Esophagus (tissue), 2 donors: ENCODE measurements around the gene GPRC5B. TPM values are rescaled to one million over a fixed set of nuclear protein-coding genes. Genes with fewer than 3 reads are reported as not detected.

Experiments
- H3K27ac ChIP-seq, 2 donors: one replicate each; pipeline ENCODE4 v1.5.1; 2013; ENCODE audit warnings: low read depth in 2 of 2, mild to moderate bottlenecking in 2 of 2, inconsistent platforms in 1 of 2, low read length in 1 of 2, moderate library complexity in 1 of 2
- H3K27me3 ChIP-seq, 2 donors: one replicate each; pipeline ENCODE4 v1.6.1; 2013; ENCODE audit warnings: low read length in 2 of 2, control low read depth in 1 of 2, mild to moderate bottlenecking in 1 of 2; ENCODE audit not compliant: insufficient read depth in 2 of 2, control insufficient read depth in 1 of 2
- H3K36me3 ChIP-seq, 2 donors: one replicate each; pipeline ENCODE4 v1.6.1; 2013; ENCODE audit warnings: low read length in 1 of 2; ENCODE audit not compliant: control insufficient read depth in 2 of 2, insufficient read depth in 2 of 2
- H3K4me1 ChIP-seq, 2 donors: one replicate each; pipeline ENCODE4 v1.6.1; 2013; ENCODE audit warnings: low read length in 1 of 2; ENCODE audit not compliant: control insufficient read depth in 2 of 2, insufficient read depth in 2 of 2
- H3K4me3 ChIP-seq, 2 donors: one replicate each; pipeline ENCODE4 v1.5.1; 2013; ENCODE audit warnings: low read length in 2 of 2, mild to moderate bottlenecking in 2 of 2, low read depth in 1 of 2, moderate library complexity in 1 of 2
- H3K9me3 ChIP-seq, 2 donors: one replicate each; pipeline ENCODE4 v1.6.1; 2013; ENCODE audit warnings: mild to moderate bottlenecking in 2 of 2, low read depth in 1 of 2, low read length in 1 of 2, moderate library complexity in 1 of 2; ENCODE audit not compliant: control insufficient read depth in 2 of 2, insufficient read depth in 1 of 2
- WGBS, 2 donors: extraction: QIAGEN DNeasy Blood & Tissue Kit; methylation state at CpG; one replicate each; pipeline ENCODE4 v1.1.7; 2013; 5-methylcytosine and 5-hydroxymethylcytosine counted together
- polyA plus RNA-seq, 2 donors: library from polyadenylated mRNA; stranded (reverse); fragments of 200-250 nt; gene quantifications; one replicate each; pipeline ENCODE4 v1.2.3, GENCODE V29; 2013
- donor health status: healthy with polysubstance abuse.
- donor health status: Bipolar disorder and iron deficiency.

Gene GPRC5B
- polyA plus RNA-seq, 2 donors: 3.6 to 4.2 TPM

DNA sequence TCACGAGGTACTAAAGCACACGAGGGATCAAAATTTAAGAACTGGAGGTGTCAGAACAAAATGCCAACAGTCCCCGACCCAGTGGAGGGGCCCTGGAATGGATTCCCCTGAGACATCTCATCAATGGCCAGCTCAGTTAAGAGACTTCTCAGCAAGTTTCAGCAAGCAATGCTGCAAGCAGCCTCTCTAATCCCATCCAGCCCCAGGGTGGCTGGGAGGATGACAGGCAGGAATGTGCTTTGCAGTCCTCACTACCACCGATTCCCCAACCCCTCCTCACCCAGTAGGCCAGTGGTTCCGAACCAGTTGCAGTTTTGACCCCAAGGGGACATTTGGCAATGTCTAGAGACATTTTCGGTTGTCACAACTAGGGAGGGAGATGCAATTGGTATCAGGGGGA is 8.7 kb downstream of the GPRC5B start:
- H3K4me3 ChIP-seq: no peak overlapping the region
- H3K9me3 ChIP-seq: no peaks in the 10 kb centered on the region
- peaks cover 0 to 20% of the 10 kb centered on the region in 2 donors for H3K4me1 ChIP-seq
- H3K27me3 ChIP-seq: no peaks in the 10 kb centered on the region
- 54 to 74% methylated on average over 6 of the region's 6 CpGs for WGBS, 2 donors
- H3K36me3 ChIP-seq: peaks cover 0 to 11% of the 10 kb centered on the region in 2 donors
- no peak overlapping the region for H3K27ac ChIP-seq

DNA sequence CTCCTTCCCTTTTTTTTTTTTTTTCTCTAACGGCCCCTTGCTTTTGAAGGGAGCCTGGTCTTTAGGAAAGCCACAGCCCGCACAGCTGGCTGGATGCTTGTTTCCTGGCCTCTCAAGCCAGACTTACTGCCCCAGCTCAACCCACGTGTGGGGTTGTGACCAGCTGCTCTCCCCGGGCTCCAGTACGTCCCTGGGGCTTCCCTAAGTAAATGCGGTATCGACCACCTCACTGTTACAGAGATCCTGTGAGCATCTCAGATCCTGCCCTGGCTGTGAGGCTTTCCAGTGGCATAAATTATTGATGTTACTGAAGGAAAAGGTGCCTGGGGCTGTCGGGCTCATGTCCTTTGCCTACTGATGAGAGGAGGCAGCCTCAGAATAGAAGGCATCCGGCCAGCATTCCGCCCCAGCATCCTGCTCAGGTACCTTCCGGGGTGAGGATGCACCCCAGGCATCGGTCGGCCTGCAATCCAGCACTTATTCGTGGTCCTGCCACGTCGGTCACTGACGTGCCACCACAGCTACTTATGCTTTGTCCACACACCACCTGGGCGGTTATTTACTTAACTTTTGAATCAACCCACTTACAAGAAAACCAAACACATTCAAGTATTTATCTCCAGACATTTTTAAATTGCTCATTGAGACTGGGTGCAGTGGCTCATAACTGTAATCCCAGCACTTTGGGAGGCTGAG is 9.6 kb downstream of the GPRC5B start:
- Histone ChIP-seq H3K4me3 (no peak overlapping the region), H3K27me3 (no peaks in the 10 kb centered on the region), H3K36me3 (peaks cover 0 to 11% of the 10 kb centered on the region in 2 donors), H3K4me1 (peaks cover 0 to 18% of the 10 kb centered on the region in 2 donors), H3K27ac (no peak overlapping the region), H3K9me3 (no peaks in the 10 kb centered on the region)
- WGBS, 2 donors: 67 to 72% methylated on average over 18 of the region's 18 CpGs

DNA sequence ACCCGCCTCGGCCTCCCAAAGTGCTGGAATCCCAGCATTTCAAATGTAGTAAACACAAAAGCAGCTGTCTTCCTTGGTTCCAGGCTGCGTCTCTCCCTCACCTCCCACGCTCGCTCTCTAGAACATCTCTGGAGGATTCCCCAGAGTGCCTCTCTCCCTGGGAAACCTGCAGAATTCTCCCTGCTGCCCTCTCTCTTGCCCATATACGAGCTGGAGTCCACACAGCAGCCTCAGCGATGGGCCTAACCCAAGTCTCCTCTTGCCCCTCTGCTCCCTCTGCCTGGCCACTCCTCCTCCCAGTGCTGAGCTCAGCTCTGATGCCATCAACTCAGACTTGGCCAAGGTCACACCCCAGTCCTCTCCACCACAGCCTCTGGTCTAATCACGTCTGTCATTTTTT is 10.6 kb downstream of the GPRC5B start:
- Histone ChIP-seq H3K4me1 (peaks cover 0 to 15% of the 10 kb centered on the region in 2 donors), H3K27me3 (no peaks in the 10 kb centered on the region), H3K9me3 (no peaks in the 10 kb centered on the region), H3K27ac (no peak overlapping the region), H3K36me3 (peaks cover 3 to 11% of the 10 kb centered on the region in 2 donors), H3K4me3 (no peak overlapping the region)
- WGBS, 2 donors: 71 to 79% methylated on average over 8 of the region's 8 CpGs

DNA sequence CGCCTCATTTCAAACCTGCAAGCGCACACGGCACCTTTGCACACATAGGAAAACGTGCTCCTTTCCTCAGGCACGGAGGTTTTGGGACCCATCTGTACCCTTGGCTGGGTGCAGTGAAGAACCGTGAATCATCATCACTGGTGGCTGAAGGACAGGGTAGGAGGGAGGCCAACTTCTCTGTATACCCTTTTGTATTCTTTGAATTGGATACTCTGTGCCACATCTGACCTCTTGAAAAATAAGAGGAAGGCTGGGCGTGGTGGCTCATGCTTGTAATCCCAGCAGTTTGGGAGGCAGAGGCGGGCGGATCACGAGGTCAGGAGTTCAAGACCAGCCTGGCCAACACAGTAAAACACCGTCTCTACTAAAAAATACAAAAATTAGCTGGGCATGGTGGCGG is 11.7 kb downstream of the GPRC5B start:
- no peak overlapping the region for H3K27ac ChIP-seq
- peaks cover 3 to 11% of the 10 kb centered on the region in 2 donors for H3K36me3 ChIP-seq
- 84 to 87% methylated on average over 12 of the region's 12 CpGs for WGBS, 2 donors

DNA sequence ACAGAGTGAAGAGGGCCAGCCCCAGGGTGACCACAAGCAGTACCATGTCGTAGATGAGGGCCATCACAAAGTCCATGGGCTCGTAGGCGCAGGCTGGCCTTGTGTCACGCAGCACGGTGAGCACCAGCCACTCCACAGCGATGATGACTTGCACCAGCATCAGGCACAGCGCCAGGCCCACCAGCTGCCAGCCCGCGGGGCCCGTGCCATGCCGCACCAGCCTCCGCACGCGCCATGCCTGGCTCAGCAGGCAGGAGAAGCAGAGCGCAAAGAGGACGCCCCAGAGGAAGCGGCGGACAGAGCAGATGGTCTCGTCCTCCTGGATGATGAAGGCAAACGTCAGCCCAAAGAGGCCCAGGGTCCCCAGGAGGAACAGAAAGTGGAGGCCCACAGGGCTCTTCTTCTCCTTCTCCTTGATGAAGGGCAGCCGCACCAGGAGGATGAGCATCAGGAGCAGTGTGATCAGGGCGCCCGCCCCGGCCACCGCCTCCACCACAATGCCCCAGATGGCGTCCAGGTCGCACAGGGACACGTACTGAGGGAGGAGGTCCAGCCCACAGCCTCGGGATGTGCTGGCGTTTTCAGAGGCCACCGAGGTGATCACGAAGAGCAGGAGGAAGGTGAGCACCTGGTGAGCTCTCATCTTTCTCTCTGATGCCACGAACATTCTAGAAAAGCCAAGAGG is 12.3 kb downstream of the GPRC5B start:
- no peak overlapping the region for H3K4me3 ChIP-seq
- H3K4me1 ChIP-seq: peaks cover 0 to 13% of the 10 kb centered on the region in 2 donors
- peaks cover 3 to 11% of the 10 kb centered on the region in 2 donors for H3K36me3 ChIP-seq
- 96% methylated on average over 33 of the region's 33 CpGs for WGBS, 2 donors
- no peaks in the 10 kb centered on the region for H3K9me3 ChIP-seq
- no peaks in the 10 kb centered on the region for H3K27me3 ChIP-seq
- no peak overlapping the region for H3K27ac ChIP-seq

More for the DNA sequence above, 11.7 kb downstream of the GPRC5B start:
- peaks cover 0 to 13% of the 10 kb centered on the region in 2 donors for H3K4me1 ChIP-seq
- no peaks in the 10 kb centered on the region for H3K27me3 ChIP-seq
- no peaks in the 10 kb centered on the region for H3K9me3 ChIP-seq
- no peak overlapping the region for H3K4me3 ChIP-seq

DNA sequence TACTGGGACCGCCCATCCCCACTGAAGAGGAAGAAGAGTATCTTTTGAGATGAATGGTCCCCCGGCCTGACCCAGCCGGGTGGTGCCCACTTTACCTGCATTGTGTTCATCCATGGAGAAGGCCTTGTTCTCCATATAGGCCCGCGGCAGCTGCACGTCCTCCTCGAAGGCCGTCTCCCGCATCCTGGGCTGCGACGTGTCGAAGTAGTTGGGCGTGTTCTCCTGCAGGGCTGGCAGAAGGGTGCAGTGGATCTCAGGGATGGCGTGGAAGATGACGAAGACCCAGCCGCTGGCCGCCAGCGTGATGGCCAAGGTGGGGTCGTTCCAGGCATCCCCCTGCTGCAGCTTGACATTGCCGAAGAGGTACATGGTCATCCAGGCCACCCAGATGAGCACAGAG is 12.9 kb downstream of the GPRC5B start:
- H3K27ac ChIP-seq: no peak overlapping the region
- peaks cover 3 to 11% of the 10 kb centered on the region in 2 donors for H3K36me3 ChIP-seq
- H3K9me3 ChIP-seq: no peaks in the 10 kb centered on the region
- 92 to 93% methylated on average over 20 of the region's 20 CpGs for WGBS, 2 donors
- peaks cover 0 to 13% of the 10 kb centered on the region in 2 donors for H3K4me1 ChIP-seq
- H3K27me3 ChIP-seq: no peaks in the 10 kb centered on the region
- no peak overlapping the region for H3K4me3 ChIP-seq

DNA sequence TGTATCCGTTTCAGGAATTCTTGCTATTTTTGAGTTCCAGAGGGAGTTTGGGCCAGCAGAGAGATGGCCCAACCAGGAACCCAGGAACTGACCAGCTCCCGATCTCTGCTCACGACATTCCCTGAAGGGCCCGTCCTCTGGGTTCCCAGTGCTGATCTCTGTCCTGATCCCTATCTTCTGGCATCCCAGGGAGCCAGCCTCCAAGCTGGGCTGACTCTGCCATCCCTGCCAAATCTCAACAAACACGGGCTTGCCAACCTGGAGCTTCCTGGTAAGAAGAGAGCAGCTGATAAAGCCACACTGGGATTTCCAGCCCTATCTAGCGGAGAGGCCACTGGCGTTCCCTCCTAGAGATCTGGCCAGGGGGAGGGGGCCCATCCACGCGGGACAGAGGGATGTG is 16.2 kb downstream of the GPRC5B start:
- Histone ChIP-seq H3K27ac (no peak overlapping the region), H3K4me1 (no peaks in the 10 kb centered on the region), H3K36me3 (peaks cover 3 to 11% of the 10 kb centered on the region in 2 donors), H3K4me3 (no peak overlapping the region), H3K9me3 (no peaks in the 10 kb centered on the region), H3K27me3 (no peaks in the 10 kb centered on the region)
- 69 to 81% methylated on average over 9 of the region's 9 CpGs for WGBS, 2 donors

DNA sequence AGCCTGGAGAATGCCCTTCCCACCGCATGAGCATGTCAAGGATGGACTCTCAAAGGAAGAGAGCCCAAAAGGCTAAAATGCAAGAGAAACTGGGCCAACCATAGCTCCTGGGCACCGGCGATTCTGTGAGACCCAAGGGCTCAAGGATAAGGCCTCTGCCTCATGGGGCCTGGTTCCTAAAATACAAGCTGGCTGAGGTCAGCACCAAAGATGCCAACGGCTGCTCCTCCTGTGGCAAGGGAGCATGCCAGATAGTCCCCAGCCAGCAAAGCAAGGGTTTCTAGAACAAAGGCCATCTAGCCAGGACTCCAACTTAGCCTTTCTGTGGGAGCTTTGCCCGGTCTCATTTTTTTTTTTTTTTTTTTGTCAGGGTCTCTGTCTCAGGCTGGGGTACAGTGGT is 20.1 kb downstream of the GPRC5B start:
- Histone ChIP-seq H3K27me3 (no peaks in the 10 kb centered on the region), H3K4me1 (no peaks in the 10 kb centered on the region), H3K4me3 (no peak overlapping the region), H3K36me3 (peaks cover 3 to 5% of the 10 kb centered on the region in 2 donors), H3K9me3 (no peaks in the 10 kb centered on the region), H3K27ac (no peak overlapping the region)
- 88 to 89% methylated on average over 5 of the region's 5 CpGs for WGBS, 2 donors

DNA sequence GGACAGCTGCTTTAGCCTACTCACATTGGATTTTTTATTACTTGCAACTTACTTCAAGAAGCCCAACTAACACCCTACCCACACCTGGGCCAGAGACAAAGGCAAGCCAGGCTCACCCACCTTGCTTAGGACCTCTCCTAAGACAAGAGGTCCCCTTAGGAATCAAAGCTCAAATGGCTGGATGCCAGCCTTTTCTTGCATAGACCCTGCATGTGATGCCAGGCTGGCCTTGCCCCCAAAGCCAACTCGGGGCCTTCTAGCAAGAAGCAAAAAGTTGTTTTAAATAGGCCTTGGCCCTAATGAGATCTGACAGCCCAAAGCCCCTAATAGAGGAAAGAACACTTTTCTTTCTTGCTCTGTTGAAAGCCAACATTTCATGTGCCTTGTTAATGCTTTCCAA is 20.7 kb downstream of the GPRC5B start:
- no peaks in the 10 kb centered on the region for H3K9me3 ChIP-seq
- no peak overlapping the region for H3K27ac ChIP-seq
- 85 to 88% methylated on average over 1 of the region's 1 CpG for WGBS, 2 donors
- no peak overlapping the region for H3K4me3 ChIP-seq
- H3K27me3 ChIP-seq: no peaks in the 10 kb centered on the region
- H3K4me1 ChIP-seq: no peaks in the 10 kb centered on the region
- peaks cover 0 to 6% of the 10 kb centered on the region in 2 donors for H3K36me3 ChIP-seq
